ENCODE data around the gene APLP1. TPM values are rescaled to one million over a fixed set of nuclear protein-coding genes. Genes with fewer than 3 reads are reported as not detected.

APLP1 gene
- total RNA-seq, 1 donor from 2014 or later = 1.5 TPM

DNA sequence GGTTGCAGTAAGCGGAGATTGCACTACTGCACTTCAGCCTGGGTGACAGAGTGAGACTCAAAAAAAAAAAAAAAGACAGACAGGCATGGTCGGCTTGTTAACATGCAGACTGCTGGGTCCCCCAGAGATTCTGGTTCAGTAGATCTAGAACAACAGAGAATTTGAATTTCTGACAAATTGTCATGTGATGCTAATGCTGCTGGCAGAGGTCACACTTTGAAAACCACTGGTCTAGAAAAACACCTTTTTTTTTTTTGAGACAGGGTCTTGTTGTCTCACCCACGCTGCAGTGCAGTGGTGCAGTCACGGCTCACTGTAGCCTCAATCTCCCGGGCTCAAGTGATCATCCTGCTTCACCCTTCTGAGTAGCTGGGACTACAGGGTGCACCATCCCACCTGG lies 60.1 kb downstream of the APLP1 start:
- TF ChIP-seq POLR2A (IDR thresholded peaks at IDR 0.05) (no peak), POLR2AphosphoS5 (IDR thresholded peaks at IDR 0.05; ENCODE audit: insufficient read depth in 1 of 2, low read depth in 1 of 2) (no peak)
- TF ChIP-seq, protein P1, sequence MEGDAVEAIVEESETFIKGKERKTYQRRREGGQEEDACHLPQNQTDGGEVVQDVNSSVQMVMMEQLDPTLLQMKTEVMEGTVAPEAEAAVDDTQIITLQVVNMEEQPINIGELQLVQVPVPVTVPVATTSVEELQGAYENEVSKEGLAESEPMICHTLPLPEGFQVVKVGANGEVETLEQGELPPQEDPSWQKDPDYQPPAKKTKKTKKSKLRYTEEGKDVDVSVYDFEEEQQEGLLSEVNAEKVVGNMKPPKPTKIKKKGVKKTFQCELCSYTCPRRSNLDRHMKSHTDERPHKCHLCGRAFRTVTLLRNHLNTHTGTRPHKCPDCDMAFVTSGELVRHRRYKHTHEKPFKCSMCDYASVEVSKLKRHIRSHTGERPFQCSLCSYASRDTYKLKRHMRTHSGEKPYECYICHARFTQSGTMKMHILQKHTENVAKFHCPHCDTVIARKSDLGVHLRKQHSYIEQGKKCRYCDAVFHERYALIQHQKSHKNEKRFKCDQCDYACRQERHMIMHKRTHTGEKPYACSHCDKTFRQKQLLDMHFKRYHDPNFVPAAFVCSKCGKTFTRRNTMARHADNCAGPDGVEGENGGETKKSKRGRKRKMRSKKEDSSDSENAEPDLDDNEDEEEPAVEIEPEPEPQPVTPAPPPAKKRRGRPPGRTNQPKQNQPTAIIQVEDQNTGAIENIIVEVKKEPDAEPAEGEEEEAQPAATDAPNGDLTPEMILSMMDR (IDR thresholded peaks at IDR 0.05) = no peak

More for the DNA sequence above, 60.1 kb downstream of the APLP1 start:
- no peaks in the 10 kb centered on the region for H3K36me3 ChIP-seq
- intact Hi-C loops (cut with DNase I) = no loop called here
- H3K9me3 ChIP-seq = no peaks in the 10 kb centered on the region
- DNase-seq (ENCODE audit: extremely low spot score in 2 of 2) = no peak
- H3K4me3 ChIP-seq = no peak overlapping the region
- H3K27ac ChIP-seq = no peak overlapping the region
- no peaks in the 10 kb centered on the region for H3K27me3 ChIP-seq
- peaks cover 6% of the 10 kb centered on the region for H3K4me1 ChIP-seq

Small RNA genes lying within 50 kb of the gene (small RNA-seq; reads per million reads assigned to genes)
- not detected for gene RN7SL402P

Other genes starting within 250 kb of the APLP1 start
- 54.3 TPM for gene RBM42, start 239.5 kb upstream of the APLP1 start, total RNA-seq
- not detected for gene ETV2, start 226.8 kb upstream of the APLP1 start, total RNA-seq
- gene COX6B1, start 220.3 kb upstream of the APLP1 start, total RNA-seq = 265 TPM
- gene UPK1A, start 202.1 kb upstream of the APLP1 start, total RNA-seq = 9.1 TPM
- not detected for gene ZBTB32, start 164.0 kb upstream of the APLP1 start, total RNA-seq
- 16.0 TPM for gene KMT2B, start 150.6 kb upstream of the APLP1 start, total RNA-seq
- 7.4 TPM for gene IGFLR1, start 126.1 kb upstream of the APLP1 start, total RNA-seq
- gene U2AF1L4, start 123.2 kb upstream of the APLP1 start, total RNA-seq = 6.6 TPM
- 28.2 TPM for gene PSENEN, start 122.9 kb upstream of the APLP1 start, total RNA-seq
- 11.3 TPM for gene LIN37, start 120.0 kb upstream of the APLP1 start, total RNA-seq
- gene HSPB6, start 111.5 kb upstream of the APLP1 start, total RNA-seq = 238 TPM
- gene PROSER3, start 110.4 kb upstream of the APLP1 start, total RNA-seq = 13.8 TPM
- 35.4 TPM for gene ARHGAP33, start 93.0 kb upstream of the APLP1 start, total RNA-seq
- not detected for gene PRODH2, start 55.7 kb upstream of the APLP1 start, total RNA-seq
- gene NPHS1, start 16.1 kb upstream of the APLP1 start, total RNA-seq = not detected
- not detected for gene KIRREL2, start 11.7 kb upstream of the APLP1 start, total RNA-seq
- 15.7 TPM for gene NFKBID, start 32.0 kb downstream of the APLP1 start, total RNA-seq
- 9.1 TPM for gene HCST, start 34.0 kb downstream of the APLP1 start, total RNA-seq
- 68.5 TPM for gene TYROBP, start 39.7 kb downstream of the APLP1 start, total RNA-seq
- gene LRFN3, start 67.8 kb downstream of the APLP1 start, total RNA-seq = 9.1 TPM
- gene SDHAF1, start 126.6 kb downstream of the APLP1 start, total RNA-seq = 46.9 TPM
- gene SYNE4, start 140.2 kb downstream of the APLP1 start, total RNA-seq = 2.0 TPM
- gene ALKBH6, start 145.6 kb downstream of the APLP1 start, total RNA-seq = 21.9 TPM
- gene CLIP3, start 164.3 kb downstream of the APLP1 start, total RNA-seq = 31.9 TPM
- 12.0 TPM for gene THAP8, start 185.7 kb downstream of the APLP1 start, total RNA-seq
- 2.5 TPM for gene WDR62, start 186.3 kb downstream of the APLP1 start, total RNA-seq
- not detected for gene OVOL3, start 242.6 kb downstream of the APLP1 start, total RNA-seq
- 108 TPM for gene POLR2I, start 246.3 kb downstream of the APLP1 start, total RNA-seq
- gene TBCB, start 246.9 kb downstream of the APLP1 start, total RNA-seq = 105 TPM